ENCODE data around the gene RALB.

The RALB gene

GRCh38 chr2:120262761-120263428 lies 10.2 kb downstream of the RALB start:
- no peak for DNase-seq (ENCODE audit: low spot score)

DNA sequence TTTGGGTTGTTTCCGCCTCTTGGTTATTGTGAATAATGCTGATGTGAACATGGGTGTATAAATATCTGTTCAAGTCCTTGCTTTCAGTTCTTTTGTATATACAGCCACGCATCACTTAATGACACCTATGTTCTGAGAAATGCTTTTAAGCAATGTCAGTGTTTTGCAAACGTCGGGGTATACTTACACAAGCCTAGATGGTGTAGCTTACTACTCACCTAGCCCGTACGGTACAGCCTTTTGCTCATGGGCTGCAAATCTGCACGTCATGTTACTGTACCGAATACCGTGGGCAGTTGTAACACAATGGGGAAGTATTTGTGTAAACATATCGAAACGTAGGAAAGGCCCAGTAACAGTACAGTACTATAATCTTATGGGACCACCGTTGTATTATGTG lies 12.4 kb downstream of the RALB start:
- no peak for DNase-seq (ENCODE audit: low spot score)

- DNase-seq (ENCODE audit: low spot score): no peak
Observed at GRCh38 chr2:120267348-120267747, 14.7 kb downstream of the RALB start.

DNA sequence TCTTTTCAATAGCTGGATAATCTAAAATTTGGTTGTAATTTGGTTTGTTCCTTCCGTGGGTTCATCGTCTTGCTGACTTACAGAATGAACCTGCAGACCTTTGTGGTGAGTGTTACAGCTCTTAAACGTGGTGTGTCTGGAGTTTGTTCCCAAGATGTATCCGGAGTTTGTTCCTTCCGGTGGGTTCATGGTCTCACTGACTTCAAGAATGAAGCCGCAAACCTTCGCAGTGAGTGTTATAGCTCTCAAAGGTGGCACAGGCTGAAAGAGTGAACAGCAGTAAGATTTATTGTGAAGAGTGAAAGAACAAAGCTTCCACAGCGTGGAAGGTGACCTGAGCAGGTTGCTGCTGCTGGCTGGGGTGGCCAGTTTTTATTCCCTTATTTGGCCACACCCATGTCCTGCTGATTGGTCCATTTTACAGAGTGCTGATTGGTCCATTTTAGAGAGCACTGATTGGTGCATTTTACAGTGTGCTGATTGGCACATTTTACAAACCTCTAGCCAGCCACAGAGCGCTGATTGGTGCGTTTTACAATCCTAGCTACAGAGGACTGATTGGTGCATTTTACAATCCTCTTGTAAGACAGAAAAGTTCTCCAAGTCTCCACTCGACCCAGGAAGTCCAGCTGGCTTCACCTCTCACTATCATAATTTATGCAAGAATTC lies 16.6 kb downstream of the RALB start:
- no peak for DNase-seq (ENCODE audit: low spot score)

- no peak for DNase-seq (ENCODE audit: low spot score)
Observed at GRCh38 chr2:120269816-120270215, 17.2 kb downstream of the RALB start.

DNA sequence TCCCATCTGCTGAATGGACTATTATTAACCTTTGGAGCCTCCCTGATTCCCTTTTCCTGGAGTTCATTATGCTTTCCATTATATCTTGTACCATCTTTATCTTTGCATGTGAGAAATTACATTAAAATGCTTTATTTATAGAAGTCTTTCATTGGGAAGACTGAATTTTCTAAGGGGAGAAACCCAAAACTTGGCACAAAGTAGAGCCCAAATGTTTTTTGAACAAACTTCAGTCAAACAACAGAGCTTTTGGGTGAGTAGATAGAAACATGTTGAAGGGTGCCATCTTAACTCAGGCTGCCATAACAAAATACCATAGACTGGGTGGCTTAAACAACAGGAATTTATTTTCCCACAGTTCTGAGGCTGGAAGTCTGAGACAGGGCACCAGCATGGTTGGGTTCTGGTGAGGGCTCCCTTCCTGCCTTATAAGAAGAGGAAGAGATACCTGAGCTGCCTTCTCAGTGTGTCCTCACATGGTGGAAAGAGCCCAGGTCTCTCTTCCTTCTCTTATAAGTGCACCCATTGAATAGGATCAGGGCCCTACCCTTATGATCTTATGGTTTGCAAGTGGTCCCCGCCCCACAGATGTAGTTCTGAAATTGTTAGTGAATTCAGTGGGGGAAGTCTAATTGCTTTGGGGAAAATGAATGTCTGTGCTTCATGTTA lies 19.2 kb downstream of the RALB start:
- DNase-seq (ENCODE audit: low spot score): no peak

DNA sequence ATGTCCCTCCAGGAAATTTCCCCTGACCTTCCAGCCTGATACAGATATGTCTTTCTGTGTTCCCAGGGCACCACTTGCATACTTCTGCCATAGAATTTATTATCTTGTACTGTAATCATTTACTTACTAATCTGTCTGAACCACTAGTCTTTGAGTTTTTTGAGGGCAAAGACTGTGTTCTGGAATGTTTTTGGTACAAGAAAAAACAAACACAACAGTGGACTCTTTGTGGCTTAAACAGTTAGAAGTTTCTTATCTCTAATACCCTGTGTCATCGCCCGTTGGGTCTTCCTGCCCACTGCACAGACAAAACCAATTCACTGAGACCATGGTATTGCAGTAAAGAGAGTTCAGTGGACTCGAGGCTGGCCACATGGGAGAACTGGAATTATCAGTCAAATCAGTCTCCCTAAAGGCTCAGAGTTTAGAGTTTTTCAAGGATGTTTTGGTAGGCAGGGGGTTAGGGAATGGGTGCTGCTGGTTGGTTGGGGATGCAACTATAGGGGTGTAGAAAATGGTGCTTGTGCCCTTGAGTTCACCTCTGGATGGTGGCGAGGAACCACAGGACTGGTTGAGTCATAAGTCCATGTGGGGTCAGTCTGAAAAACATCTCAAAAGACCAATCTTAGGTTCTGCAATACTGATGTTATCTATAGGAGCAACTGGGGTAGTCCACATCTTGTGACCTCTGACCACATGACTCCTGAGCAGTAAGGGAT lies 20.3 kb downstream of the RALB start:
- DNase-seq (ENCODE audit: low spot score): no peak

- no peak for DNase-seq (ENCODE audit: low spot score)
Observed at GRCh38 chr2:120275617-120276400, 23.2 kb downstream of the RALB start.

DNA sequence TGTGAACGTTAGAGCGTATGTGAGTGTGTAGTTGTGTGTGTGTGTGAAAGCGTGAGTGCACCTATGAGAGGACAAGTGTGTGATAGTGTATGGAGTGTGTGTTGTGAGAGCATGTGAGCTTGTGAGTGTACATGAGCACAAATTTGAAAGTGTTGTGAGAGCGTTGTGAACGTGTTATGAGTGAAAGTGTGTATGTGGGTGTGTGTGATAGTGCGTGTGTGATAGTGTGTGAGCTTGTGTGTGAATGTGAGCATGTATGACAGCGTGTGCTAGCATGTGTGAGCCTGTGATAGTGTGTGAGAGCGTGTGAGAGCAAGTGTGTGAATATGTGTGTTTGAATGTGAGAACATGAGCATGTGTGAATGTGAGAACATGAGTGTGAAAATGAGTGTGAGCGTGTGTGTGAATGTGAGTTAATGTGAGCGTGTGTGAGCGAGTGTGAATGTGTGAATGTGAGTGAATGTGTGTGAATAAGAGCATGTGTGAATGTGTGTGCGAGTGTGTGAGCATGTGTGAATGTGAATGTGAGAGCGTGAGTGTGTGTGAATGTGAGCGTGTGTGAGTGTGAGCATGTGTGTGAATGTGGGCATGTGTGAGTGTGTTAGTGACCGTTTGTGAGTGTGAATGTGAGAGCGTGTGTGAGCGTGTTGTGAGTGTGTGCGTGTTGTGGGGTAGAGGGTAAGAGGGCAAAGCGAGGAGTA lies 25.0 kb downstream of the RALB start:
- no peak for DNase-seq (ENCODE audit: low spot score)

DNA sequence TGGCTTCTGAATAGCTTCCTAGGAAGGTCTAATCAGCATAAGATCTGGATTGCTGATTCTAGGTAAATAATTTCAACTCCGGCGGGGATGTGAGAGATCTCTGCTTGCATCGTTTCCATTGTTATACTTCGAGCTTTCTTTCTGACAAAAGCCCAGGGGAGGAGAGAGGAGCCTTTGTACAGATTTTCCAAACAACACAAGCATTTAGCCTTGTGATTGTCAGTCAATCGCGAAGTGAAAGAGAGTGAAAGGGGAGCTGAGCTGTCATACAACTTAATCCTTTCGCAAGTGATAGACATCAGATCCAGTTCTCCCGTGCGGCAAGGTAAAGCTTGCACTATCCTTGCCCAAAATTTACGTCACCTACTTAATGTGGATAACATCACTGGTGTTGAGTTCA lies 26.2 kb downstream of the RALB start:
- DNase-seq (ENCODE audit: low spot score): no peak

DNA sequence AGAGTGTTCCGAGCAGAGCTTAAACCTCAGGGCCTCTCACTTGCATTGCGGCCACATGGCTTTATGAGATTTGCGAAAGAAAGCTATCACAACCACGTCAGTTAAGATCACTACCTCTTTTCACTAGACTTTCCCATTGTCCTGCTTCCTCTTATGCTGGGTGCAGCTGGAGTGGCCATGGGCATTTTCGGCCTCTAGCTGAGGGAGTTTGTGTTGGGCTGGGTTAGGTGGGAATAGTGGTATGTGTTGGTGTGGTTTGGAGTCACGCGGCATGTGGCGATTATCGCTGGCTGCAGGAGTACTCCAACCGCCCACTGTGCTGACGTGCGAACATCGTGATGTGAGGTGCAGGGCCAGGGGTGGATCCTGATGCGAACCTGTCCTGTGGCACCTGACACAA lies 27.1 kb downstream of the RALB start:
- DNase-seq (ENCODE audit: low spot score): no peak

DNA sequence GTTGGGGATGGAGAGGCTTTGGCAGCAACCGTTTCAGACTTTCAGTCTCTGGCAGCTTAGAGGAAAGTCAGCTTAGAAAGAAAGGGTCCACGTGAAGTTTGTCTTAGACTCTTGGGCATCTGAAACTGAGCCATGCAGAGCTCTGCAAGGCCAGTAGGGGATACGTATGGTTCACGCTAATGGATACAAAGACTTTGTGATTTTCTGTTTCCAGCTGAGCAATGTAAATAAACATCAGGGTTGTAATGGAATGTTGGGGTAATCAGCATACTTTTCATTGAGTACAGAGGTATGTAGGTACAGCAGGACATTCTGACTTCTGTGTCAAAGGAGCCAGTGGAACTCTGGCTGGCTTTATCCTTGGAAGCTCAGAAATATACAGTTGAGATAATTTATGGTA lies 31.0 kb downstream of the RALB start:
- DNase-seq (ENCODE audit: low spot score): no peak

DNA sequence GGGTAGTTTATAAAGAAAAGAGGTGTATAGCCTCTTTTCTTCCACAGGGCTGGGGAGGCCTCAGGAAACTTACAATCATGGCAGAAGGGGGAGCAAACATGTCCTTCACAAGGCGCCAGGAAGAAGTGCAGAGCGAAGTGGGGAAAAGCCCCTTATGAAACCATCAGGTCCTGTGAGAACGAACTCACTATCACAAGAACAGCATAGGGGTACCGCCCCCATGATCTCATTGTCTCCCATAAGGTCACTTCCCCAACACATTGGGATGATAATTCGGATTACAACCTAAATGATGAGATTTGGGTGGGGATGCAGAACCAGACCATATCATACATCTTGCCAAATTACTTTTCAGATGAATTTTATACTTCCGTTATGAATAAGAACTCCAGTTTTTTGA lies 32.4 kb downstream of the RALB start:
- no peak for DNase-seq (ENCODE audit: low spot score)

DNA sequence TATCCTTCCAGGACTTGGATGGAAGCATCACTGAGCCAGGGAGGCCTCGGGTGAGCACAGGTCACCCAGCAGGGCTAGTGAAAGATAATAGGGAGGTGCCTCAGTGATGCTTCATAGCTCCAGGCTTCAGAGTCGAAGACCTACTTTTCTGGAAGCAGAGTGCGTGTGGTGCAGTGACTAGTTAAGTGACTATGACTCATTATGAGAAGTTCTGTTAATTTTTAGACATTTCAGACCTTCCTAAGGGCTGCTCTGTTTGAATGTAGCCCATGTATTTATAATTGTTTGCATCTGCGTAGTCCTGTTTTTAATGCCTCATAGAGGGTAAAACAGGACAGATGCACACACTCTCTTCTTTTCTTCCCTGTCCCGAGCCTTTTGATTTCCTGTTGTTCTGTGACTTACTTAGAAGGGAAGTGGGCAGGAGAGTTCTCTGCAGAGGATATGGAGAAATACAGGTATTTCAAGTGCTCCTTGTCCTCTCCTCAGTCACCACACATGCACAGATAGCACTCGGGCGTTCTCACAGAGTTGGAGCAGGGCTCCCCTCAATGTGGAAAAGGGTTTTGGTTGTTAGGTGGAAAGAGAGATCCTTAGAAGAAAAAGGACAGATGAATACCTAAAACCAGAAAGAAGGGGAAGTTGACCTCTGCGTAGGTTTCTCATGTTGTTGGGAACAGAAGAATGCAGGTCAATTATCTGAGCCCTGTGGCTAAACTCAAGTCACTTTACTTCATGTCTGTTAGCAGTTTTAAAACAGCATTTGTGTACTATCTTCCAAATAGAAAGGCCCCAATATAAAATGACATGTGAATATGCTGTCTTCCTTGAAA lies 34.7 kb downstream of the RALB start:
- DNase-seq (ENCODE audit: low spot score): no peak

DNA sequence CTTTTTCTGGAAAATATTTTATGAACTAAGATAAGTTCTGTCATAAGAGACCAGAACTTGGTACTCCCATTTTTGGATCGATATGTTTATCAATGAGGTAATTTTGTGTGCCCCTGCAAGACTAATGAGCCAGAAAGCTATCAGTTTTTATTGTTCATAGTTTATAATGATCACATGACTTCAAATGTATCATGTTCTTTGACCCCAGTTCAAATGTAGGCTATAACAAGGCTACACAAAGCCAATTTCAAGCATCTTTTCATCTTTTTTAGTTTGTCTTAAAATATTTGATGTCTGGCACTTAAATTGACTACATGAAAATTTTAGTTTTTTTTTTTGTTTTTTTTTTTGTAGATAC lies 35.3 kb downstream of the RALB start:
- no peak for DNase-seq (ENCODE audit: low spot score)

DNA sequence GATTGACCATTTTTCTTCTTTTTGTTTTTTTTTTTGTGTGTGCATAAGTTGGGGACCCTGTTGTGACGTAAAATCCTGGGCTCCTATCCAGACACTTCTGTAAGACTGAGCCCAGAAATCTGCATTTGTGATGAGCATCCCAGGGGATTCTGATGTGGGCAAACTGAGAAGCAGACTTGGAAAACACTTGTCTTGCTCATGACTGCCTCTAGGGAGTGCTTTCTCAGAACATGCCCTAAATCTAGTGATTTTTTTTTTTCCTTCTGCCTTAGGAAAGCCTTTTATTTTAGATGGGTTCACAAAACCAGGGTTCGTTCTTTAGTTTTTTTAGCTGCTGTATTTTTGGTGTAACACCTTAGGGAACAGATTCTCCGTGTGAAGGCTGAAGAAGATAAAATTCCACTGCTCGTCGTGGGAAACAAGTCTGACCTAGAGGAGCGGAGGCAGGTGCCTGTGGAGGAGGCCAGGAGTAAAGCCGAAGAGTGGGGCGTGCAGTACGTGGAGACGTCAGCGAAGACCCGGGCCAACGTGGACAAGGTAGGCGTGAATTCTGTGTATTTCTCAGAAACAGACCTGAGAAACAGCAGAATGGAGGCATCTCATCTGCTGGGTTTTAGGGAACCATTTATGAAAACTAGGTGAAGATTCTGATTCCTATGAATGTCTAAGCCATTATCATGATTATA lies 36.7 kb downstream of the RALB start:
- DNase-seq (ENCODE audit: low spot score): no peak

DNA sequence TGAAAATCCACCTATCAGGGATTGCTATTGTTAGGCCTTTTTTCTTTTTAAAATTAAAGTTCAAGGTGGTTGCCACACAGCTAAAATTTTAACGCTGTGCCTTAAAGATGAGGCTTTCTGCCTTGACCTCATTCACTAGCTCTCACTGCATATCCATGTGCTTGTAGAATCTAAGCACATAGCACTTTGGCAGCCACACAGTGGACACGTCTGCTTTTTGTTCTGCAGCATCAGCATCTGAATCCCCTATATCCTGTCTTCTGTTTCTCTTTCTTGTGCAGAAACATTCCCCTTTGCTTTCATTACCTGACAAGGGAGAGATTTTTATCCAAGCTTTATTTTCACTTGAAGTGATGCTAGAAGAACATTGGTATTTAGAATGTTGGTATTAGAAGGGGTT lies 38.1 kb downstream of the RALB start:
- no peak for DNase-seq (ENCODE audit: low spot score)

DNA sequence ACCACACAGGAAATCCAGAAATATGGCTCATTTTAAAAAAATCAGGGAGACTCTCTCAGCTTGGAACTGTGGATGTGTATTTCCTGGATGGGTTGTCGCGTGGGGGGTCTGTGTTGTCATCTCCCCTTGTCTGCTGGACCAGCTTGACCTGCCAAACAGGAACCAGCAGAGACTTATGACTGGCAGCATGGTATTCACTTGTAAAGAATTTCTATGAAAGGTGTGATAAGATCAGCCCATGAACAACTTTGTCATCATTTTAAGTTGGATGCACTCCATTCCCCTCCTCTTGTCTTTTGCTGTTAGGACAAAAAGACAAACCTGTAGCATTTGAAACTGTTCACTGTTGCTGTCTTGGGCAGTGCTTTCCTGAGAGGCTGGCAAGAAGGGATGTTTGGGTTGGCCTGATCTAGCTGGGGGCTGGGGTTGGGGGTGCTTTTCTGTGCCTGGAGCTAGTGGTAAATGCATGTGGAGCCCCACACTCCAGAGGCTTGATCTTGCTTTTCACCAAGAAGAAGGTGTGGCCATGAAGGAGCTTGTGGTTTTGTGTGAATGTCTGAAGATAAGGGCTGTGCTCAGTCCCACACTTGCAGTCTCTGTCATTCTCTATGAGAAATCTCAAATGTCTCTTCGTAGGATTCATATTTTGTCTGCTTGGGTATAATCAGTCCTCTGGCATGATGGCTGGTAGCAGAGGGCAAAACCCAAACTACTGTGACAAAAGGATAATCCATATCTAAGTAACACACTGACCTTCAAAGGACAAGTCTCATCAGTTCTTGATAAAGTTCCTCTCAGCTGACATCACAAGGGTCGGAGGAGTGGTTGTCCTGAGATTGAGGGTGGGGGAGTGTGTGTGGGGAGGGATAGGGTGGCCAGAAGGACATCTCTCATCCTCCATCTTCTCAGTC lies 39.0 kb downstream of the RALB start:
- DNase-seq (ENCODE audit: low spot score): no peak

All from SK-N-DZ (cell line).